T-helper 1 cell treated with Interleukin-12 subunit alpha and Interleukin-12 subunit beta and Interleukin-4 antibody, amounts not matched to agents 30 μg/mL and 1 μg/mL, for 36 hours (primary cell): Measurements from ENCODE around the gene EMX2.
A peak's percentile ranks its signal among the peaks of the same experiment; 100 is the strongest.

Experiments used
- H3K27ac Mint-ChIP-seq: one replicate; pipeline ENCODE4 v1.8.0; 2021; ENCODE audit warnings: mild to moderate bottlenecking, mixed read lengths
- H3K27me3 Mint-ChIP-seq: one replicate; pipeline ENCODE4 v1.8.0; 2021; ENCODE audit warnings: low read depth, mixed read lengths
- H3K36me3 Mint-ChIP-seq: one replicate; pipeline ENCODE4 v1.8.0; 2021; ENCODE audit warnings: low read depth, mixed read lengths
- H3K4me1 Mint-ChIP-seq: one replicate; pipeline ENCODE4 v1.8.0; 2021; ENCODE audit warnings: low read depth, mixed read lengths
- H3K4me3 Mint-ChIP-seq: one replicate; pipeline ENCODE4 v1.8.0; 2021; ENCODE audit warnings: mild to moderate bottlenecking, moderate library complexity, mixed read lengths
- H3K9me3 Mint-ChIP-seq: one replicate; pipeline ENCODE4 v1.8.0; 2021; ENCODE audit warnings: mixed read lengths

Gene EMX2

DNA sequence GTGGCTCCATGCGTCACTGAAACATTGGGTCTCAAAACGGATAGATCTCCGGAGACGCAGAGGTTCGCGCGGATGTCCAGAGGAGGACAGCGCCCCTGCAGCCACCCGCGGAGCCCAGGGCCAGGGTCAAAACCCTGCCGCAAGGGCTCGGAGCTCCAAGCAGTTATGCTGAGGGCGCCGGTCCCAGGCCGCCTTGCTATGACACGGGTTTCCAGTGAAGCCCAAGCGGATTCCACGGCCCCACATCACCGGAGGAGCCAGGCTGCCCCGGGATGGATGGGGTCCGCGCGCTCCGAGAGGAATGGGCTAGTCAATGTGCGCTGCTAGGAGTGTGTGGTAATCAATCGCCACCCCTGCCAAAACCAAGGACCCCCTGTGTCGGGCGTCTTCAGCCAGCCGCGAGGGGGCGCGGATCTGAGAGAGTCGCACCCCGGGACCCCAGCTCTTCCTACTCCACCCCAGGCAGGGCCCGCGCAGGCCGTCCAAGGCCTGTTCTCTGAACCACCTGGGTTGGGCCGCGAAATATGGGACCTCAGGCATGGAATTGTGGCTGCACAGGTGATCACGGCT lies 5.6 kb upstream of the EMX2 start:
- peaks cover 2% of the 10 kb centered on the region for H3K36me3 Mint-ChIP-seq

DNA sequence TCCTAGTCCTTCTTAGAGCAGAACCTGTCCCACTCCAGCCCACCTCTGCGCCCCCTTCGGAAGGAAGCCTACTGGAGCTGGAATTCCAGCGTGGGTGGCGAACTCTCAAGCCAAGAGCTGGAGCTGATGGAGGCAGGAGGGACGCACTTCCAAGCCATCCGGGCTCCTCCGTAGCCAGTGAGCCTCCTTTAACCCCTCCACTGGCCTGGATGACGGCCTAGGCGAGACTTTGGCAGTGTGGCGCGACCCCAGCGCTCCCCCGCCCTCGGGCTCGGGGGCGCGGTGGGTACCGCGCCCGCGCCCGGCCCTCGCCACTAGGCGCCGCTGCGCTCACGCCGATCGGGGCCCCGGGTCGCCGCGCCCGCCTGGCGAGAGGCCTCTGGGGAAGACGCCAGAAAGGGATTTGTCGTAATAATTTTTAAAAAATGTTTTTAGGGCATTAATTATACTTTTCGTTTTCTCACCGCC lies 5.1 kb upstream of the EMX2 start:
- no peak overlapping the region for H3K4me3 Mint-ChIP-seq
- H3K27me3 Mint-ChIP-seq: peaks cover 82% of the 10 kb centered on the region
- H3K9me3 Mint-ChIP-seq: no peaks in the 10 kb centered on the region
- peaks cover 1% of the 10 kb centered on the region for H3K4me1 Mint-ChIP-seq
- H3K36me3 Mint-ChIP-seq: peaks cover 2% of the 10 kb centered on the region
- no peak overlapping the region for H3K27ac Mint-ChIP-seq

More for the DNA sequence above, 5.6 kb upstream of the EMX2 start:
- no peaks in the 10 kb centered on the region for H3K9me3 Mint-ChIP-seq
- H3K4me3 Mint-ChIP-seq: no peak overlapping the region
- H3K27me3 Mint-ChIP-seq: peaks cover 86% of the 10 kb centered on the region
- peaks cover 3% of the 10 kb centered on the region for H3K4me1 Mint-ChIP-seq
- no peak overlapping the region for H3K27ac Mint-ChIP-seq

DNA sequence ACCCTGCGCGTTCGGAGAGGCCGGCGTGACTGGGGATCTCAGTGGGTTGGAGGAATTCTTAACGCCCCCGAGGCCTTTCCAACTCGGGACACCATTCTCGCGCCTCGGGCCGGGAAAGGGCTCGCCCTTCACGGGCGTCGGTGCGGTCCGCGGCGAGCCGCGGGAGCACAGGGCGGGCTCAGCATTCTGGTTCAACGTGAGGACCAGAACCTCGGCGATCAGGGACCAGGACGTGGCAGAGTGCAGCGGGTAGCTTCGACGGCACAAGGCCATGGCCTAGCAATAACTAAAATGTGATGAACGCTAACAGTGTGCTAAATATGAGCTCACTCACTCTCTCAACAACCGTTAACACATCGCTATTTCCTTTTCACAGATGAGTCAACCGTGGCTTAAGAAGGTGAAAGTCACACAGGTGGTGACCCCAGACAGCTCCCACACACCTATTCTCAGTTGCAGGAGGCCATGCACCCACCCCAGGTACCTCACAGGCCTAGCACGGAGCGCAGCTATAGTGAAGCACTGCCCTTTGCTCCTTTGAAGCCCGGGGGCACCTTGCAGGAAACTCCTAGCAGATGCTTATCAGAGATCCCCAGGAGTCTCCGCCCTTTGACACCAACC lies 4.5 kb upstream of the EMX2 start:
- no peaks in the 10 kb centered on the region for H3K9me3 Mint-ChIP-seq
- peaks cover 82% of the 10 kb centered on the region for H3K27me3 Mint-ChIP-seq
- H3K36me3 Mint-ChIP-seq: peaks cover 2% of the 10 kb centered on the region
- H3K4me3 Mint-ChIP-seq: no peak overlapping the region
- no peak overlapping the region for H3K27ac Mint-ChIP-seq
- H3K4me1 Mint-ChIP-seq: peaks cover 1% of the 10 kb centered on the region

DNA sequence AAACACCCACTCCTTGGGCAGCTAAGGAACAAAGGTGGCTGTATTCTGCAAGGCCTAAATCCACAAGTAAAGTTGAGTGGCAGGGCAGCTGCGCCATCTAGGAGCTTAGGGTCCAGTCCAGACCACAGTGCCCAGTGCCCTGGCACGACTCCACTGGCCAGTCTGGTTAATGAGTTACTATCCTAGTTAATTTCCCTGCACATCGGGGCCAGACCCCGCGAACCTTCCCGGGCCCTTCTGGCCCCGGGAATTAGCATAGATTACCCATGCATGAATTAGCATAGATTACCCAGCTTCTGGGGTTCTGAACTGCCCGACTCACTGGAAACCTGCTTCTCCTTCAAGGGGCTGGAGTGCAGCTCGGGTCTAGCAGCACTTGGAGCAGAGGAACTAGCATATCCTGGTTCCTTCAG lies 3.2 kb upstream of the EMX2 start:
- no peaks in the 10 kb centered on the region for H3K36me3 Mint-ChIP-seq
- H3K27ac Mint-ChIP-seq: no peak overlapping the region
- H3K27me3 Mint-ChIP-seq: peaks cover 81% of the 10 kb centered on the region
- H3K4me1 Mint-ChIP-seq: peaks cover 6% of the 10 kb centered on the region
- no peaks in the 10 kb centered on the region for H3K9me3 Mint-ChIP-seq
- H3K4me3 Mint-ChIP-seq: no peak overlapping the region

DNA sequence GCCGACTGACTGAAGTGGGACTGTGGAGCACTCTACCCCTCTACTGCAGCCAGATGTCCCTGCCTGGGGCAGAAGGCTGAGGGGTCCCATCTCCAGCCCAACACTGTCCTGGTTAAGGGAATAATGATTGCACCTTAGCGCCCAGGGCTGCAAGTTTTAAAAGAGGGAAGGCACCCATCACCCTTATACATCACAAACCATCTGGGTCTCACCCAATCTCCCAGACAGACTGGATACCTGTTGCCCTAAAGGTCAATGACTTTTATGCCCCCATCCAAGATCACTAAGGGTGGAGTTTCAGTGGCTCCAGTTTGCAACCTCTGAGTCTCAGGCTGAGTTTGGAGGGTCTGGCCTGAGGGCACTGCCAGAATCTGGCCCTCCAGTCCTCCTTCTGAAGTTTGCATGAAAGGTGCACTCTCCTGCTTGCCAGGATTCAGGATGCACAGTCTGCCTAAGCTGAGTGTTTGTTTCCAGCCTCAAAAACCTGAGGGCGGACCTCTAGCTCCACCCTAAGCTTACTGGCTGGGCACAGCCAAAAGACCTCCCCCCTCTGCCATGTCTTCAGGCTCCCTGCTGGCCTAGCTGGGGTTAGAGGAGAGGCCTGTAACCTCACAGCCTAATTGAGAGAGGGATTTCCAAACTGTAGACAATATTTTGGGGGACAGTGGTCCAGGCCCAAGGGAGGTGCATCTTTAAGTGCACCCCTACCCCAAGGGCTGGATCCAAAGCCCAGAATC lies 2.5 kb upstream of the EMX2 start:
- Mint-ChIP-seq H3K27me3 (peaks cover 85% of the 10 kb centered on the region), H3K27ac (no peak overlapping the region), H3K36me3 (no peaks in the 10 kb centered on the region), H3K4me1 (peaks cover 9% of the 10 kb centered on the region), H3K4me3 (no peak overlapping the region), H3K9me3 (no peaks in the 10 kb centered on the region)

DNA sequence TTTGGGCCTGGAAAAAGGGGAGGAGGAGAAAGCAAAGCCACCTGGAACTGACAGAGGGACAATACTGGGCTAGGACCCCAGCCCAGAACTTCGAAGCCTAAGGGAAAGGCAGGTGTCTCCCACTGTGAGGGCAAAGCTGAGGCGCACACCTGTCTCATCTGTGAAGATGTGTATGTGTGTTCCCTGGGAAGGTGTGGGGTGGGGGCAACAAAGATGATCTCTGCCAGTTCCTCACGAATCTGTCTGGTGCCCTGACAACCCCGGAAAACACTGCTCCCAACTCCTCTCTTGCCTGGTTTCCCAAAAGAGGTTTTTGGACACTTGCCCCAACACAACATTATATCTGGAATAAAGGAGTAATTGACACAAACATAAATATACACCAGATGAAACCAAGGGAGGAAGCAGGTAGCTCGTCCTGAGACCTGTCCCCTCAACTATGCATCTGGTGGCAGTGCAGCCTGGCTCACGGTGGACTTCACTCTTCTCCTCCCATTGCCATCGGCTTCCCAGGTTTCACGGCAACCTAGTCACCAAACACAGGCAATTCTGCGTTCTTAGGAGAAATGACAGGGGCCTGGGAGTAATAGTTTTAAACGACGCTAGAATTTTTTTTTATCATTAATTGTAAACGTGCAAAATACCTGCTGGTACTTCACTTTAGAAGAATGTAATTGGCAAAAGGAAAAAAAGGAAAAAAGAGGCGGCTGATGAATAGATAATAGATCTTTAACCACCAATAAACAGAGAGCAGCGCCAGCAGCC lies 1.7 kb upstream of the EMX2 start:
- no peak overlapping the region for H3K4me3 Mint-ChIP-seq
- H3K27ac Mint-ChIP-seq: no peak overlapping the region
- peaks cover 82% of the 10 kb centered on the region for H3K27me3 Mint-ChIP-seq
- H3K4me1 Mint-ChIP-seq: peaks cover 9% of the 10 kb centered on the region
- no peaks in the 10 kb centered on the region for H3K9me3 Mint-ChIP-seq
- H3K36me3 Mint-ChIP-seq: peaks cover under 1% of the 10 kb centered on the region

DNA sequence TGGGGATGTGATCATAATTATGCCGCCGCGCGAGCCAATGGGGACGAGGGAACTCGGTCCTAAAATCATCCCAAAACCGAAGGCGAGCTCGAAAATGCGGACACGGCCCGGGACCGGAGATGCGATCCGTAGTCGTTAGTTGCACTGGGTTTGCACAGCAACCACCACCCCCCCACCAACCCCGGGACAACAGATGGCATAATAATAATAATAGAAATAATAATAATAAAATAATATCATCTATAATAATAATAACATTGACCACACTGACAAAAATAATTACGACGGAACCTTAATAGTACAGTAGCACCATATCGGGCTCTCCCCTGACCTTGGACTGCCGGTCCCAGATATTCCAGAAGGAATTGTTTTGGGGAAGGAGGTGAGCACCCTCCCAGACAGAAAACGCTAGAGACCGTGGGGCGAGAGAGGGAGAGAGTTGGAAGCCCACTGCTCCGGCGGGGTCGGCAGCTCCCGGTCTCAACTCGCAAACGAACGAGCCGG lies 1.1 kb upstream of the EMX2 start:
- Mint-ChIP-seq H3K4me1 (peaks cover 12% of the 10 kb centered on the region), H3K27ac (peak overlapping the region; percentile 84), H3K27me3 (peaks cover 82% of the 10 kb centered on the region), H3K4me3 (no peak overlapping the region), H3K9me3 (no peaks in the 10 kb centered on the region), H3K36me3 (peaks cover 3% of the 10 kb centered on the region)

DNA sequence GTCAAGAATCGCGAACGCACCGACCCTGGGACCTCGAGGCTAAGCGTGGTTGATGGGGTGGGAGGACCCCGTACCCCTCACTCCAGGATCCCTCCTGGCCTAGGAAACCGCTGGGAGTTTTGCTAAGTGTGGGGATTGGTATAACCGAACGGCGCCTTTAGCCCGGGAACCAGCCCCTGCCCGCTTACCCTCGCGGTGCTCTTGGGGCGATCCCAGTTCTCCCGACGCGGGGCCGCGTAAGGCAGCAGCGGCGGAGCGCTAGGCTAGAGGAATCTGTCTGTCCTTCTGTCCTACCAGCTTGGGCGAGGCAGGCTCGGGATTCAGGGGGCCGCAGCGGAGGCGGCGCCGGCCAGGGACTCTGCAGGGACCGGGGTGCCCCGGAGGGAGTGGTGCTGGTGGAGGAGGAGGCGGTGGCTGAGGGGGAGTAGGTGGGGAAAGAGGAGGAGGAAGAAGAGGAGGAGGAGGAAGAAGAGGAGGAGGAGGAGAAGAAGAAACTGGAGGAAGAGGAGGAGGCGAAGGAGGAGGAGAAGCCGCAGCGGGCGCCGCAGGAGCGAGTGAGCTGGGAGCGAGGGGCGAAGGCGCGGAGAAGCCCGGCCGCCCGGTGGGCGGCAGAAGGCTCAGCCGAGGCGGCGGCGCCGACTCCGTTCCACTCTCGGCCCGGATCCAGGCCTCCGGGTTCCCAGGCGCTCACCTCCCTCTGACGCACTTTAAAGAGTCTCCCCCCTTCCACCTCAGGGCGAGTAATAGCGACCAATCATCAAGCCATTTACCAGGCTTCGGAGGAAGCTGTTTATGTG lies 439 bp upstream of the EMX2 start:
- H3K27me3 Mint-ChIP-seq: peaks cover 84% of the 10 kb centered on the region
- peaks cover 3% of the 10 kb centered on the region for H3K36me3 Mint-ChIP-seq
- no peaks in the 10 kb centered on the region for H3K9me3 Mint-ChIP-seq
- H3K27ac Mint-ChIP-seq: peak overlapping the region; percentile 84
- peaks cover 12% of the 10 kb centered on the region for H3K4me1 Mint-ChIP-seq
- no peak overlapping the region for H3K4me3 Mint-ChIP-seq

DNA sequence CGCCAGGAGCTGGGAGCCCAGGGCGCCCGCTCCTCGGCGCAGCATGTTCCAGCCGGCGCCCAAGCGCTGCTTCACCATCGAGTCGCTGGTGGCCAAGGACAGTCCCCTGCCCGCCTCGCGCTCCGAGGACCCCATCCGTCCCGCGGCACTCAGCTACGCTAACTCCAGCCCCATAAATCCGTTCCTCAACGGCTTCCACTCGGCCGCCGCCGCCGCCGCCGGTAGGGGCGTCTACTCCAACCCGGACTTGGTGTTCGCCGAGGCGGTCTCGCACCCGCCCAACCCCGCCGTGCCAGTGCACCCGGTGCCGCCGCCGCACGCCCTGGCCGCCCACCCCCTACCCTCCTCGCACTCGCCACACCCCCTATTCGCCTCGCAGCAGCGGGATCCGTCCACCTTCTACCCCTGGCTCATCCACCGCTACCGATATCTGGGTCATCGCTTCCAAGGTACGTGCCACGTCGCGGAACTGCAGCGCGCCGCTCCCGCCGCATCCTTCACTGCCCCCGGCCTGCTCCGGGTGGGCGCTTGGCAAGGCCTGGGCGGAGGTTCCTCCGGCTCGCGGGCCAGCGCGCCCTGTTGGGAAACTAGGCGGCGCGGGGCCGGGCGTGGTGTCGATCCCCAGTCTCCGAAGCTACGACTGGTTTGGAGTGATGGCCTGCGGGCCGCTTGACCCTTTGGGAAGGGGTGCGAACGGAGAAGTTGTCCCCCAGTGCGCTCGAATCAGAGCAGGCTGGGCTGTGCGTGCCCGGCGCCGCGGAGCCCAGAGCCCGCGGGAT lies 868 bp downstream of the EMX2 start:
- no peaks in the 10 kb centered on the region for H3K9me3 Mint-ChIP-seq
- peak overlapping the region; percentile 69 for H3K27ac Mint-ChIP-seq

DNA sequence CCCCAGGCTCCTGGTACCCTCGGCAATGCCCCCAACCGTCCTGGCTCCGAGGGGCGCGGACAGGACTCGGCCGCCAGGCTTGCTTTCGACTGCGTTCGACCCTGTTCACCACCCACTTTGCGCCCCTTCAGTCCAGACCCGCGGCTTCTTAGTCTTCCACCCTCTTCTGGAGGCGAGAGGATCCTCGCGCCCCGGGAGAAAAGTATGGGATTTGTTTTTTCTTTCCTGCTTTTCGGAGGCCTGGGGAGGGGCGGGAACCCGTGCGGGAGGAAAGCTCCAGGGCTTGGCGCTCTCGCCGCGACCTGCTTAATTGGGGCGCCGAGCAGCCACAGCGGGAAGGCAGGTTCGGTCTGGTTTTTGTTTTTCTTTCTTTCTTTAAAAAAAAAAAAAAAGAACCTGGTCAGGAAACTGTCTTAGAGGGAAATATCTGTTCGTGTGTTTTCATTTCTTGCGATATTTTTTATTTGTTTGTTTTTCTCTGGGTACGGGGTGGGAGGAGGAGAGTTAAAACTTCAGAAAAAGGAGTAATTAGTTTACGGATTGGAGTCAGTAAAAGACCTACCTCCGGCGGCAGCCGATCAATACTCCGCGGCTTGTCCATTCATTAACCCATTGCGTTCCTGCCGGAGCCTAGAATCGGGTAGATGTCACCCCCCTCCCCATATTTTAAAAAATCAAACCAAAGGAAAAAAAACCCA lies 1.6 kb downstream of the EMX2 start:
- peaks cover 15% of the 10 kb centered on the region for H3K4me1 Mint-ChIP-seq
- peaks cover 90% of the 10 kb centered on the region for H3K27me3 Mint-ChIP-seq
- H3K9me3 Mint-ChIP-seq: no peaks in the 10 kb centered on the region
- H3K4me3 Mint-ChIP-seq: no peak overlapping the region
- H3K27ac Mint-ChIP-seq: peak overlapping the region; percentile 69
- peaks cover 8% of the 10 kb centered on the region for H3K36me3 Mint-ChIP-seq

More for the DNA sequence above, 868 bp downstream of the EMX2 start:
- Mint-ChIP-seq H3K36me3 (peaks cover 7% of the 10 kb centered on the region), H3K4me1 (peaks cover 15% of the 10 kb centered on the region), H3K4me3 (no peak overlapping the region), H3K27me3 (peaks cover 90% of the 10 kb centered on the region)

DNA sequence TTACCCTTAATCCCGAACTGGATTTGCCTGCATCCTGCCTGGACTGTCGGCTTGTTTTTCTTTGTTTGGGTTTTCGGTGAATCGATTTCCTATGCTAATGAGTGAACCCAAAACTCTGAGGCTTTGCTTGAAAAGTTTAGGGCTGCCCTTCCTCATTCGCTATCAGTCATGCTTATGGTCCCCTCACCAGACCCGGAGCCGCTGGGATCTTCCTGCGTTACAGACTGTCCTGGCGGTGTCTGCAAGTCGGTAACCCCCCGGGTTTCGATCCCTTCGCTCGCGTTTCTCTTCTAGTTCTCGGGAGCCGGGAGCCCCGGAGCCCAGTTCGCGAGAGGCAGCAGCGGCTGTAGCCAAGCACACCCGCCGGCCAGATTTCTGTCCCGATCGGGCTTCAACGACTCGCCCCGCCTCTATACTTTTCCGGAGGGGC lies 2.2 kb downstream of the EMX2 start:
- no peak overlapping the region for H3K4me3 Mint-ChIP-seq

DNA sequence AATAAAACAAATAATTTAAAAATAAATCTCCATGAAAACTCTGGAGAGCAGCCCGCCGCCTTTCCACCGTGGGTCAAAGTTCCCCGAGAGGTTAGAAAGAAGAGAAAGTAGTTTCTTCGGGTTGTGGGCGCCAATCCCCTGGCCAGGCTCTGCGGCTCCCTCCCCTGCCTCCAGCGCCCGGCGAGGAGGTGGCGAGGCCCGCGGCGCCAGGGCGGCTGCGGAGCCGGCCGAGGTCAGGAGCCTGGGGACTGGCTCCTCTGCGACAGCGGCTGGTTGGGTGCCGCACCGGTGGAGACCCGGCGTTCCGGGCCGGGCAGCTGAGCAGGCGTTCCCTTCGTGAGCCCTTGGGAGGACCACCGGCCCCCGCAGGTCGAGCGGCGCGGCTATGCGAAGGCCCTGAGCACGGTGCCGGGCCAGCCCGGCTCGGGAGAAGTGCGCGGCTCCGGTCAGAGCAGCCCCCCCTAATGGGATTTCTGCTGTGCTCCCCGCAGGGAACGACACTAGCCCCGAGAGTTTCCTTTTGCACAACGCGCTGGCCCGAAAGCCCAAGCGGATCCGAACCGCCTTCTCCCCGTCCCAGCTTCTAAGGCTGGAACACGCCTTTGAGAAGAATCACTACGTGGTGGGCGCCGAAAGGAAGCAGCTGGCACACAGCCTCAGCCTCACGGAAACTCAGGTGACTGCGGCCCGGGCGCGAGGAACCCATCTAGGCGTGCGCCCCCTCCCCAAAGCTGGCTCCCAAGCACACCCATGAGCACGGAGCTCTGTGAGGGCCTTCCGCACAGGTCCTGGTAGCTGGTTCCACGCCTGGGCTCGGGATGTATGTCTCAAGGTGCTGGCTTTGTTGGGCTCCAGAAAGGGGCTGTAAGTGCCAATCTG lies 2.8 kb downstream of the EMX2 start:
- peaks cover 90% of the 10 kb centered on the region for H3K27me3 Mint-ChIP-seq
- H3K4me1 Mint-ChIP-seq: peaks cover 15% of the 10 kb centered on the region
- H3K4me3 Mint-ChIP-seq: no peak overlapping the region
- peaks cover 8% of the 10 kb centered on the region for H3K36me3 Mint-ChIP-seq
- no peaks in the 10 kb centered on the region for H3K9me3 Mint-ChIP-seq
- H3K27ac Mint-ChIP-seq: no peak overlapping the region

More for the DNA sequence above, 2.2 kb downstream of the EMX2 start:
- H3K27ac Mint-ChIP-seq: peak overlapping the region; percentile 69
- peaks cover 8% of the 10 kb centered on the region for H3K36me3 Mint-ChIP-seq
- no peaks in the 10 kb centered on the region for H3K9me3 Mint-ChIP-seq
- H3K4me1 Mint-ChIP-seq: peaks cover 15% of the 10 kb centered on the region
- H3K27me3 Mint-ChIP-seq: peaks cover 90% of the 10 kb centered on the region
